GM21576 (cell line): ENCODE results near the gene ANTXR2.
"Not testable (repeated sequence)": the region's sequence is repeated elsewhere in the genome, so short reads cannot be mapped to it uniquely, and the experiment has no call there.

Source experiments
- ATAC-seq: cut with Tn5 transposase; IDR thresholded peaks from one replicate; pipeline ENCODE4 v1.9.1; 2021; ENCODE audit warnings: mild to moderate bottlenecking, moderate library complexity; ENCODE audit not compliant: unreplicated experiment

Gene ANTXR2

DNA sequence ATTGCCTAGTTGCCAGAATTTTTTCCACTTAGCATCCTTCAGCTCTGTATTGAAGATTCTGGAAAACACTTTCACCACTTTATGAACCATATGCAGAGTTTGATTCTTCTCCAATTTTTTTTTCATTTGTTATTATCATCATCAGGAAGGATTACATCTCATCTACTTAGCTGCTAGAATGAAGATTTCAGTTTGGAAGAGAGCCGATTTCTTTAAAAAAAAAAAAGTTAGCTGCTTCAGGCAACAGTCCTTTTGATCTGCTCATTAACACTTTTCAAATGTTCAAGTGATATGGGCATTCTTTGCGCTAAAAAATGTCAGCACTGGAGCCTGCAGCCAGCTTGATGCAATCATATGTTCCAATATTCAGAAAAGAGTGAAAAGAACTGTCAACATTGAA lies 76.2 kb downstream of the ANTXR2 start:
- no peak for ATAC-seq

DNA sequence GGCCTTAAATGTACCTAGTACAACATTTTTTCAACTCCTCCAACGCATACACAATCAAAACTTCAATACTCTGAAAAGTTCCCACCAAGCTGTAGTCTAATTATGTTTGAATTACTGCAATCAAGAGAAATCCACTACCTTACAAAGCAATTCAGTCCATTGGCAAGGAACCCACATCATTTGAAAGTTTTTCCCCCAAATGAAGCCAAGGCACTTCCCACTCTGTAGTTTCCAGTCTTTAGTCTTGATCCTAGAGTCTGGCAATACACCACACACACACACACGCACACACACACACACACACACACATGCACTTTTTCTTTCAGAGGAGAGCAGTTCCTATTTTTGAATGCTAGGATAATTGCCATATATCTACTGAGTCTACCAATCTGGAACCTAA lies 79.6 kb downstream of the ANTXR2 start:
- no peak for ATAC-seq

DNA sequence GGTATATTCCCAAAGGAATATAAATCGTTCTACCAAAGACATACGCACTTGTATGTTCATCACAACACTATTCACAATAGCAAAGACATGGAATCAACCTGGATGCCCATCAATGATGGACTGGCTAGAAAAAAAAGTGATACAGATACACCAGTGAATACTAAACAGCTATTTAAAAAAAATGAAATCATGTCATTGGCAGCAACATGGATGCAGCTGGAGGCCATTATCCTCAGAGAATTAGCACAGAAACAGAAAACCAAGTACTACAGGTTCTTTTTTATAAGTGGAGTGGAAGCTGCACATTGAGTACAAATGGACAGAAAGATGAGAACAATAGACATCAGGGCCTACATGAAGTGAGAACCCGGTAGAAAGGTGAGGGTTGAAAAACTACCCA lies 81.4 kb downstream of the ANTXR2 start:
- ATAC-seq = no peak

DNA sequence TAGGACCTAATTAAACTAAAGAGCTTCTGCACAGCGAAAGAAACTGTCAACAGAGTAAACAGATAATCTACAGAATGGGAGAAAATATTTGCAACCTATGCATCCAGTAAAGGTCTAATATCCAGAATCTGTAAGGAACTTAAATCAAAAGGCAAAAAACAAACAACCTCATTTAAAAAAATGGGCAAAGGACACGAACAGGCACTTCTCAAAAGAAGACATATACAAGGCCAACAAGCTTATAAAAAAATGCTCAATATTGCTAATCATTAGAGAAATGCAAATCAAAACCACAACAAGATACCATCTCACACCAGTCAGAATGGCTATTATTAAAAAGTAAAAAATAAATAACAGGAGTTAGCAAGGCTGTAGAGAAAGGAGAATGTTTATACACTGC lies 81.9 kb downstream of the ANTXR2 start:
- ATAC-seq = not testable (repeated sequence)

DNA sequence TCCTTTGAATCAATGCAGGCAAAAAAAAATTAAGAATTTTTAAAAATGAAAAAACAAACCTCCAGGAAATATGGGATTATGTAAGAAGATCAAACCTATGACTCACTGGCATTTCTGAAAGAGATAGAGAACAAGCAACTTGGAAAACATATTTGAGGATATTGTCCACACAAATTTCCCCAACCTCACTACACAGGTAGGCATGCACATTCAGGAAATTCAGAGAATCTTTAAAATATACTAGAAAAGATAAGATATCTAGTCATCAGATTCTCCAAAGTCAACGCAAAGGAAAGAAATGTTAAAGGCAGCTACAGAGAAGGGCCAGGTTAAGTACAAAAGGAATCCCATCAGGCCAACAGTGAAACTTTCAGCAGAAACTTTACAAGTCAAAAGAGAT lies 85.6 kb downstream of the ANTXR2 start:
- ATAC-seq = no peak

DNA sequence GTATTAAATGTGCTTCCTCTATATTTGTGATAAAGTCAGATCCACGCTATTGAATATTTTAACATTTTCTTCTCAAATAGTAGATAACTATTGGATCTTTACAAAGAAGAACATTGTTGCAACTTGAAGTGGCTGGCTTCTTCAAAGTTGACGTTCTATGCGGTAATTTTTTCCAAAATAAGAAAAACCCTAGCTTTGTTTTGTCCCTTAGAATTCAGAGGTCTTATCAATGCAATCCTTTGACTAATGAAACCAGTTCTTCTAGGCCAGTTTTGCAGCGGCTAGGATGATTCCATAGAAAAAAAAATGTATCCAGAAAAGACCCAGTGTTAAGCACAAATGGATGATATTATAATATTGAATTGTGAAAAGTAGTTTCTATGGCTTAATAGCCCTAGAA lies 89.6 kb downstream of the ANTXR2 start:
- ATAC-seq = no peak

DNA sequence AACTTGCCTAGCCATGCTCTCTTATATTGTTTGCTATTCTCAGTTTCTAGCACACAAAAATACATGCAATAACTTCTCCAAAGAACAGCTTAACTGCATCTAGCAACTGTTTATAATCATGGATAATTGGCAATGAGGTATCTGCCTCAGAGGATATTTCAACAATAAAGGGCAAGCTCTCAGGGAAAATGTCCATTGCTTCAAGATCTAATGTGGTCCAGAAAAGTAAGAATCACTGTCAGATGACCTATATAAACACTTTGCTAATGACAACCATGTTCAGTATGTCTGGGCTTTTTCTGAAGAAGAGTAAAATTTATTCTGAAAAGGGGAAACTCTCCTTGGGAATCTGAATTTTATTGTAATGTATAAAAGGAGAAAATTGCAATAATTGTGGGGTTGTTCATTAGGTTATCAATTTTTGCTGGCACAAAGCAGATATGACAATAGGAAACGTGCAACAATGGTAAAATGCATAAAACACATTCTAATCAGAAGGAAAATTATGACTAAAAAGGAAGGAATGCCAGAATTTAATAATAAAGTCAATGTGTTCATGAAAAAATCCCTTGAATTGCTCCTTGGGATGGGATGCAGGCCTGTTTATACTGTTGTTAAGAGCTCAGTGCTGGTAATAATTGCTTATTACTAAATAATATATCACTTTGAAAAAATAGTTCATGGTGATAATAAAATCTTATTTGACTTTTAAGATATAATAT lies 90.3 kb downstream of the ANTXR2 start:
- no peak for ATAC-seq

DNA sequence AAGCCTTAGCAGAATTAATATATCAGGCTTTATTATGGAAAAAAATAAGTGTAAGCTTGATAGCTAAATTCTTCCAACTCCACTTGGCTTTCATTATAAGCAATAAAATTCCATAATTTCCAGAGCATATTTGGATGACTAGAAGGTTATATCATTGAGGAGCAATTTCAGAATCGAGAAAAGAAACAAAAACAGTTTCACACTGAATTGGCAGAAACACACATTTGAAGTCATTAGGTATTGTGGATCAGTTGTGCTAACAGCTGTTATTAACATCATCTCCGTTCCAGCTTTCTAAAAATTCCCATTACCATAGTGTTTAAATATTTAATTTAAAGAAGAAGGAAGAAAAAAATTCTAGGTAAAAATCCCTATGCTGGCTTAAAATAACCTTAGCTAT lies 92.6 kb downstream of the ANTXR2 start:
- no peak for ATAC-seq

DNA sequence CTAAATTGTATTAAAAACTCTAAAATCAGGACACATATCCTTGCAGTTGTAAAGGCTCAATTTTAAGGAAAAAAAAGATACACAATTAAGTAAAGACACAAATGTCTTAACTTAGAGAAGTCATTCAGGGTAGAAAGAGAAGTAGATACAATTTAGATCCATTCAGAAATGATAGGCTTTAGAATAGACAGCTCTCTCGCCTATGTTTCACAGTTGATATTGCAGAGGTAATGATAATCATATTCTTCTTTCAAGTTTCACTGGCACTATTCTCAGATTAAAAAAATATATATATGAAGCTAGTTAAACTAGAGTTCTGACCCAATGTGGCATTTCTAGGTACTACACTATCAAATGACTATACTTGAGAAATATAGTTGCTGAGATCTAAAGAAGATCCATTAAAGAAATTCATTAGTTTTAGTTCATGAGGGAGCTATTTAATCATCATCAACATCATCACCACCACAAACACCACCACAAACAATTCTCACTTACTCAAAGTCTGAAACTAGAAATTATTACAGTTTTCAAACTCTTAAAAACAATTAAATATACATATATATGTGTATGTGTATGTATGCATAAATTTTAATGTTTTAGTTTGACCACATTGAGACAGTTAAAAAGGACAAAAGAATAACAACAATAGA lies 93.1 kb downstream of the ANTXR2 start:
- no peak for ATAC-seq

DNA sequence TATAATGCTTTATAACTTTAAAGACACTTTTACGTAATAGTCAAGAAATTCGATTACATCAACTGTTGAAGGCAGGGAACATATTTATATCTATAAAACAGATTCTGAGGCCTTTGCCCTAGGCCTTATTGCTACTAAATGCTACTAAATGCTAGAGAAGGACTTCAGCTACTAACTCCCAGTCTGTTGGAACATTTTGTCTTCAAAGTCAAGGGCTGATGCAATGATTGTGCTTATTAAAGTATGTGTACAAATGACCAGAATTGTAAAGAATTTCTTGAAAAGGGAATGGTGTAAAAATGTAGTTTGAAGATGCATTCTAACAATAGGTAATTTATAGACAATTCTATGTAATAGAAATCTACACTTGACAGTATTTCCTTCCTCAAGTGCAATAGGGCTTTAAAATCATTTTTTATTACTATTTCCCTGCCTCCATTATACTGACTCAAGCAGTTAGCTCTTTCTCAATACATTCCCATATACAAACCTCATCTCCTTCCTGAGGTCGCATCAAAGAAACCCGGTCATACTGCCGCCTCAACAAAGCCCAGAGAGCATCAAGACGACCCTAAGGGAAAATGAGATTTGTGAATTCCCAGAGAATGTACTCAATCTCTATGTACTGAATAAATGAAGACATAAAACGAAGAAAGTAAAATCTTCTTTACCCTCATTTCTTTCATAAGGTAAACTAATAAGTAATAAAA lies 95.7 kb downstream of the ANTXR2 start:
- no peak for ATAC-seq

DNA sequence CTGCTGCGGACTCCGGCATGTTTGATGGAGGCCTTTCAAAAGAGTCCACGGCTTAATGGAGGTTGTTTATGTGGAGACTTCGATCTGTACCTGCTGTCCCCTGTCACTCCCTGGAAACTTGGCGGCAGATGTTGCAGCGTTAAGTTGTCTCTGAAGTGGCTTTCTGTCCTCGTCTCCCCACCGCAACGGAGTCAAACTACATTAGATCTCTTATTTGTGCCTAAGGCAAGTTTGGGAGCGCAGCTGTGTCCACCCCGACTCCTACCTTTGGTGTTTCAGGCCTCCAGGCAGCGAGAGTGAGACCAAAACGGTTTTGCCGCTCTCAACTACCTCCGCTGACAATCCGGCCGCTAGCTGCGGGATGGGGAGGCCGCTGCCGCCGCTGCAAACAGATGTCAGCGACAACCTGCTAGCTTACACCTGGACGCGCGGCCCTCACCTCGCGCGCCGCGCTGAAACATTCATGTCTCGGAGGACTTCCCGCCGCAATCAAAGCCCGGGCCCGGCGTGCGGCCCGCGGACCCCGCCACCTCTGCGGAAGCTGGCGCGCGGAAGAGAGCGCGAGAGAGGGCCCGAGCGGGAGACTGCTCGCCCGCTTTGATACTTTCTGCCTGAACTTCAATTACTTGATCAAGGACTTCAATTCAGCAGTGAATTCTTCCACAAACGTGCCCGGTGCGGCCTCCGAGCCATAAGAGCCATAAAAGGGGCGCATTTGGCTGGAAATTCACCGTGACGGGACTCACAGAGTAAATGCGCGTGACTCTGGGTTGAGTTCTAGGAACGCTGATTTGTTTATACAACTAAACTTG lies 108.4 kb downstream of the ANTXR2 start:
- ATAC-seq = no peak

DNA sequence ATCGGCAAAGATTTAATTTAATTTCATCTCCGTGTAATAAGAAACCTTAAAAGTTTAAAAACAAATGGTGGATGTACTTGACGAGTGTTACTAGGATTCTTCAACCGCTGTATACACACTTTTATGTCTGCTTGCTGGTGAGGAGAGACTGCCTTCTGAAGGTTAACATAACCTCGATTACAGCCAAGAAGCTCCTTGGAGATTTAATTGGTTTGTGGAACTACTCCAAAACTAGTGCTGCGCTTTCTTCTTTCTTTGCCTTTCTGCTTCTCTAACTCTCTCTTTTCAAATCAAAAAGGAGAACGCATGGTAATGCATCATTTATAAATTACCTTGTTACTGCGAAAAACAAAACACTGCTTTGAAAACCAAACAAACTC lies 109.0 kb downstream of the ANTXR2 start:
- no peak for ATAC-seq

DNA sequence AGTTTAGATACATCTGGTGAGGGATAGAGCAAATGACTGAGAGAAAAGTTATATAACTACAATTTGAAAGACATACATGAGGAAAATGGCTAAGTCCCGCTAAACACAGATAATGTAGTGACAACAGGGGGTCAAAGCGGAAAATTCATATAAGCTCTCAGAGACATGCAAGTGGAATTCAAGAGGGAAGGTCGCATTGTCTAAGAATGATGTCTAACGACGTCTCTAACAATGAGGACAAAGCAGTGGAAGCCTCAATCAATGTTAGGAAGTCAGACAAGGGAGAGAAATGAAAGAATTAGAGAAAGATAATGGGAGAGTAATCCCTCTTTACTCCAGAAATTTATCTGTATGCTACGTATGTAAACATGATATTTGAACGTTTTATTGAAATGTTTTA lies 113.4 kb downstream of the ANTXR2 start:
- ATAC-seq = no peak

DNA sequence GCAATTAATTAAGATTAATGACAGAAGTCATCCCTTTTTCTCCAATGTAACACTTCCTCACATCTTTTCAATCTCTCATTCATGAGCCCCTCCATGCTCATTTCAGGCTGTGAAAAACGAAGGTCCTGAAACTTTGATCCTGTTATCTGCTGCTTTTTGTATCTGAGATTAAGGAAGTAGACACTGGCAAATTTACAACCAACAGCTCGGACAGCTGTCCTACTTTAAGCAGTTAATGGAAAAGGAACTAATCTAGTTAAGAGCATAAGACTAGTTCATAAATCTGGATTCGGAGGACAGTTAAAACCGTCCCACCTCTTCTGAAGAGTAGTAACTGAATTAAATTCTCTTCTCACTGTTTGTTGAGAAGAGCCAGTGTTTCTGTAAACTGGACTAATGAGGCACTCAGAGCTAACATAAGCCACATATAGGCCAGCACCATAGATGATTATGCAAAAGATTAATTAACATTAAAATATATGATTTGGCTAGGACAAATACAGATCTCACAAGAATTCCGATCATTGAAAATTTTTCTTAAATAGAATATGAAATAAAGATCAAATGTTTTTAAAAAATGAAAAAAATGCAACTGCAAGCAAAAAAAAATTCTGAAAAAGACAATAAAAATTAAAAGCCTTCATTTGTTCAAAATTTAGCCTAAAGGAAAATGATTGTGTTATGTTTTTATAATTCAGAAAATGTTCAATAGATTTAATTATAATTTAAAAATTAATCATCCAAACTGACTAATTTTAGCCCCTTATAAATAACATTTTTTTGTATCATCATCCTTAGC lies 114.4 kb downstream of the ANTXR2 start:
- ATAC-seq = no peak

DNA sequence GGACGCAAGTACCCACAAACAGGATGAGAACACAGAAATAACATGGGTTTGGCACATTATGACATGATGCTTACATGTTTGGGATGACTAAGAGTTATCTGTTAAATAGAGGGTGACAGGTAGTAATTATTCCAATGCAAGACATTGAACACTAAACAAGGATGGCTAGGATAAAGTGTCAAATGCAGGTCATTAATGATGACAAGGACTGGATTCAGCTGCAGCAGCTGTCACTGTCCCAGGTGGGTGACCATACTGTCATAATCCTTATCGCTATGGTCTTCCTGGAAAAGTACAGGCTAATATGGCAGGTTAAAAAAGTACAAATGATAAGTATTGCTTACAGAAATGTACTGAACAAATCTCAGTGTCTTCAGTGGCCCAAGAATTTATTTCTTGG lies 123.9 kb downstream of the ANTXR2 start:
- no peak for ATAC-seq

DNA sequence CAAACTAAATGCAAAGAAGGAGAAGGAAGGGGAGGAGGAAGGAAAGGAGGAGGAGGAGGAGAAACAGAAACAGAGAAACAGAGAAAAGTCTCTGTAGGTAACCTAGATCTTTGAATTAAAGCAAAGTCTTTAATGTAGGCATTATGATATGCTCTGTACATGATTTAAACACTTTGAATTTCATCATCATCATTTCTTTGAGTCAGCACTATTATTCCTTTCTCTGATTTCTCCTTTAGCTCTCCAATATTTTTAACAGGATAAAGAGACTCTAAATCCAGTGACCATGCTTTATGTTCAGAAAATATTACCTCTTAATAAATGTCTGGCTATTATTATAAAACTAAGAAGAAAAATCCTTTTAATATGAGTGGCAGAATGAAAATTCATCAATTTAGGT lies 124.3 kb downstream of the ANTXR2 start:
- no peak for ATAC-seq

DNA sequence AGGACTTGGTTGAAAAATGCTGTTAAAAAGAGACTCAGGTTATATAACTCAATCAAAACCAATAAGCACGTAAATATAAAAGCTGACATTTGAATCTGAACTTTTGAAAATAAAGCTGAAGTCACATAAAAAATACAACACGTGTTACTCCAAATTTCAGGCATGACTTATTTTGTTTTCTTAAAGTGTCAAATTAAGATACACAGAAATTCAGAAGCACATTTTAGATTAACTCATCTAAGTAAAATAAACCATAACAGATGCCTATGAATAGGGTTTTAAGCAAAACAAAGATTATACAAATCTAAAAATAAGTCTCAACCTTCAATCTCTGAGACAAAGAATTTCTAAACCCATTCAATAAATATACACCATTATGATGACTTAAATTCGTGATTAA lies 124.8 kb downstream of the ANTXR2 start:
- ATAC-seq = no peak

DNA sequence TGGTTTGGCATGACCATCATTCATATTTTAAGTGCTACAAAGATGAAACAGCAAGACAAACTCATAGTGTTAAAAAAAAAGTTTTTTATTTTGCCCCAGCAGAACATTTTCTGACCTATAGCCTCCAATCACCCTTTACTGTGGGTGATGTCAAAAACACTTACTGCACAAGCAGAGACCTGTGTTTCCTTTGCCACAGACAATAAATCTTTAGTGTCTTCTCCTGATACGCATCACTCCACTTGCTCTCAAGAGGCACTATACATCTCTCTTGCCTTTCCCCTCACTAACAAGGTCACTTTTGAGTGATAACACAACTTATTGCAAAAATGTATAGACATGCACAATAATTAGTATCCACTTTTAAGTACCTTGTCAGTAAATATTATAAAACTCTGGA lies 125.6 kb downstream of the ANTXR2 start:
- no peak for ATAC-seq

DNA sequence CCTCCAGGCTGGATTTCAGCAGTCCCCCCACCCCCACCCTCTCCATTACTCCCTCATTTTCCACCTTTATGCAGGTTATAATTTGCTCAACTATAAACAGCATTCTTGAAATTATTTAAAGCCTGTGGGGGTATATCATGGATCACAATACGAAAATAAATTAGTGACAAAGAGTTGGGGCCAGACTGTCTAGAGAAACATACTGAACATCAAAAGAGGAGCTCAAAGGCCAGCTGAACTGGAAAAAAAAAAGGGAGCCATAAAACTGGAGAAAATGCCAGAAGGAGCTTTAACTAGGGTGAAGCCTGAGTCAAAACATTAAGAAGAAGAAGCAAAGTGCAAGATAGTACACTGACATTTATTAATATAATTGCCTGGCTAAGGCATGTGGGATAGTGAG lies 137.8 kb downstream of the ANTXR2 start:
- ATAC-seq = no peak

DNA sequence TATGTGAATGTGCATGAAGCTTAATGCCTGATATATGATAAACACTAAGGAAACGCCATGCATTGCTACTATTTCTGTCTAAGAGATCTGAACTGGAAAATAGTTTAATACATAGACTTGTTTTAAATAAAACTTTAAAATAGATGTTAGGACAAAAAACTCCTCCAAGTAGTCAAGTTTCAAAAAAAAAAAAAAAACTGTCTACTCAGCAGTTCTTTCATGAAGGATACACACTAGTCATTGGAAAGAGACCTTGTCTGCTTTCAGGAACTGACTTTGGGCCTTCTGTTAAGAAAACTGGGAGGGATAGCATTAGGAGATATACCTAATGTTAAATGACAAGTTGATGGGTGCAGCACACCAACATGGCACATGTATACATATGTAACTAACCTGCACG lies 138.4 kb downstream of the ANTXR2 start:
- no peak for ATAC-seq

DNA sequence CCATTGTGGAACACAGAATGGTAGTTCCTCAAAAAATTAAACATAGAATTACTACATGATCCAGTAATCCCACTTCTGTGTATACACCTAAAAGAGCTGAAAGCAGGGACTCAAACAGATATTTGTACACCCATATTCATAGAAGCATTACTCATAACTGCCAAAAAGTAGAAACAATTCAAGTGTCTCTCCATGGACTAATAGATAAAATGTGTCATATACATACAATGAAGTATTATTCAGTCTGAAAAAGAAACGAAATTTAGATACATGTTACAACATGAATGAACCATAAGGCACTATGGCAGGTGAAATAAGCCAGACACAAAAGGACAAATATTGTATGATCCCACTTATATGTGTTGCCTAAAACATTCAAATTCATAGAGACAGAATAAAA lies 145.1 kb downstream of the ANTXR2 start:
- no peak for ATAC-seq
